ENCODE results near the gene TIGD3. TPM values are rescaled to one million over a fixed set of nuclear protein-coding genes. Genes with fewer than 3 reads are reported as not detected.

The TIGD3 gene
- total and polyA plus RNA-seq, 2 donors (not counting 3 experiments of a cell fraction or from before 2014, with no cell fraction given): 0.18 to 0.27 TPM

- H3K4me3 ChIP-seq (replicated peaks in 1 of 3; ENCODE audit: insufficient read depth in 1 of 3, low read depth in 1 of 3, low read length in 3 of 3): peak overlapping the region in 1 of 3 experiments; percentile 20
- H3K27me3 ChIP-seq (ENCODE audit: control insufficient read depth in 2 of 2, insufficient read depth in 2 of 2, low read length in 2 of 2): no peaks in the 10 kb centered on the region
- H3K9ac ChIP-seq (replicated peaks; ENCODE audit: extremely low read depth, insufficient read depth, low read length): peak overlapping the region; percentile 62
- DNase-seq (ENCODE audit: low read depth, low spot score) (no peak), FAIRE-seq (no peak)
- peak overlapping the region; percentile 95 for H3K27ac ChIP-seq (ENCODE audit: insufficient read depth, low read depth, low read length)
- dilution Hi-C loops (cut with MboI; ENCODE audit: extremely low pct_ligation_motif_present, low sequenced_read_pairs): no loop called here
- H3K36me3 ChIP-seq (ENCODE audit: control insufficient read depth in 2 of 2, extremely low read depth in 1 of 2, insufficient read depth in 2 of 2, low read length in 2 of 2): no peaks in the 10 kb centered on the region
- H3K9me1 ChIP-seq (replicated peaks; ENCODE audit: control insufficient read depth, extremely low read depth, insufficient read depth, low read length): no peaks in the 10 kb centered on the region
- ChIA-PET CTCF (interaction anchor here (0.6 to 3.5 kb wide), 19 partner anchors 11 to 128 kb away, joined by 3 to 38 read pairs (median 4); partner anchors contain the start of gene NEAT1), POLR2A (interaction anchor here (0.6 to 3.4 kb wide), 6 partner anchors 38 to 127 kb away, joined by 3 to 23 read pairs (median 6); partner anchors contain the start of genes MALAT1 and NEAT1)
- peak overlapping the region; percentile 32 for H2AFZ ChIP-seq (ENCODE audit: low read depth, low read length)
- intact Hi-C loops (cut with micrococcal nuclease): loop anchor here (1.0 to 5.0 kb wide), 7 partner anchors 10 to 191 kb away; partner anchors contain the start of genes FAM89B, NEAT1 and ZNRD2
- H3K4me1 ChIP-seq (ENCODE audit: control insufficient read depth, extremely low read depth, insufficient read depth, low read length): peaks cover 38% of the 10 kb centered on the region
- H3K9me3 ChIP-seq (replicated peaks; ENCODE audit: control insufficient read depth, insufficient read depth, low read length): no peaks in the 10 kb centered on the region
- no peak for TF ChIP-seq POLR2A (IDR thresholded peaks at IDR 0.05; ENCODE audit: low read depth, low read length)
- no peak for TF ChIP-seq EZH2 (IDR thresholded peaks at IDR 0.05; ENCODE audit: borderline replicate concordance, low read depth, low read length, severe bottlenecking)
- no peak for TF ChIP-seq POLR2AphosphoS5 (IDR thresholded peaks at IDR 0.05; ENCODE audit: insufficient read depth, low read depth, low read length)
- no peak for TF ChIP-seq MYC (IDR thresholded peaks at IDR 0.05; ENCODE audit: low read depth, low read length)
- TF ChIP-seq JUN (IDR thresholded peaks at IDR 0.05; ENCODE audit: borderline replicate concordance, insufficient read depth, insufficient read length, low read depth): no peak
- TF ChIP-seq CTCF (IDR thresholded peaks at IDR 0.05; ENCODE audit: extremely low read depth in 1 of 2, insufficient read depth in 1 of 2, low read depth in 1 of 2, low read length in 2 of 2): no peak
- TF ChIP-seq GATA2 (IDR thresholded peaks at IDR 0.05; ENCODE audit: insufficient read depth, insufficient read length, low read depth, low read length): no peak
- peak overlapping the region; percentile 21 for H3K4me2 ChIP-seq (ENCODE audit: insufficient read depth, low read length)
- no peaks in the 10 kb centered on the region for H4K20me1 ChIP-seq (replicated peaks; ENCODE audit: control insufficient read depth, extremely low read depth, insufficient read depth, low read length)
- peaks cover 3% of the 10 kb centered on the region for H3K79me2 ChIP-seq (ENCODE audit: control insufficient read depth, insufficient read depth, low read length)
- TSS peak; percentile 10 for BruUV-seq (replicated peaks)
Observed at GRCh38 chr11:65381716-65382032, 27.1 kb downstream of the TIGD3 start.

All from endothelial cell of umbilical vein (primary cell).